Left forelimb (tissue), 1 donor: ENCODE results near the gene RDM1.

Experiments
- DNase-seq: peaks from one replicate; pipeline ENCODE4 v3.0.0-alpha.2; 2018; ENCODE audit warnings: low spot score

Gene RDM1

DNA sequence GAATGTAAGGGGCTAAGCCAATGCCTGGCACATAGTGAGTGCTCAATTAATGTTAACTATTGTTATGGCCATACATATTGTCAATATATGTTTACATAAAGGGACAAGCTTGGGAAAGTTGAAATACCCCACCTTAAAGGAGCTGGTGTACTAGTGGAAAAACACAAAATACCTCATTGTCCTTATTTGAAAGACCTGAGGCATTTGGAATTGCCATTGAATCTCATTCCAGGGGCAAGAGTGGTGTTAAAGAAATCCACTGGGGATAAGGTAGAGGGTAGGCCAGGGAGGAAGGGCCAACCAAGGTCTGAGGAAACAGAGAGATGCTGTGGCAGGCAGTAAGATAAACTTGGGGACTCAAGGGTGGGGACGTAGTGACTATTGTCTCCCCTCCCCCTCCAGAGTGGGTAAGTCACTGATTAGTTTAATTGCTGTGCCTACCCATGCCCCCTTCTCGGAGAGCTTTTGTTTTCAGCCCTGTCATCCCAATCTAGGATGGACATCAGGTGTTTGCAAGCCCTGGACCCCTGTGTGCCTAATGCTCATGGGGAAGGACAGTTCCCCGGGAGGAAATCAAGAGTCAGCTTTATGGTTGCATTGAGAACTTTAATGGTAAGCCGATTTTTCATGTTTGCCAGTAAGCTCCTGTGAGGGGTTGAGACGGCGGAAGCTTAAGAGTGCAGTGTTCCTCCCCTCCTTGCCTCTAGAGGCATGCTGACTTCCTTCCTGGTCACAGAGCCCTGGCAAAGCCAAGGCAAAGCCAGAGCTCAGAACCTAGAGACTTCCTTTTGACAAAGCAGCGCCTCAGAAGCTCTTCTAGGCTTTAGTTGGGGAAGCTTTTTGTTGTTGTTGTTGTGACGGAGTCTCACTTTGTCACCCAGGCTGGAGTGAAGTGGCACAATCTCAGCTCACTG lies 59.4 kb downstream of the RDM1 start:
- no peak for DNase-seq

DNA sequence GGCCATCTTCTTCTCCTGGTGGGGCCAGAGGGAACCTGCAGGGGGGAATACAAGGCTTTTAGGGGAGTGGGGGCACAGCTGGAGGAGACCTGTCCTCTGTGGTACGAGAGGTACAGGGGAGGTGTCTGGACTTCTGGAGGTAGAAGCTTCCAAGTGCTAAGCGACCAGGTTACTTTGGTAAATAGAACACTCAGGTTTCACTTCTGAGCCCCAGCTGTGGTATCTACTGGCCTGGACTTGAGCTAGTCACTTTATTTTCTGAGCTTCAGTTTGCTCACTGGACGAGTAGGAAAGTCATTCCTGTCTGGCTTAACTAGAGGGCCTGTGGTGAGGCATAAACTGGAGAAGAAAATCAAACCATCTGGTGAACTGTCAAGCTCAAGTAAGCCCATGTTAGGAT lies 61.8 kb downstream of the RDM1 start, which contains the start of gene HEATR9:
Gene HEATR9, minus strand, starts transcription at position 155 of the 400 bp plus-strand sequence. Its CDS starts 149 bp downstream, at position 6.
- DNase-seq = no peak
